ENCODE results near the gene CSHL1. TPM values are rescaled to one million over a fixed set of nuclear protein-coding genes. Genes with fewer than 3 reads are reported as not detected.

CSHL1 gene
- total RNA-seq, 2 donors from 2014 or later = 0.61 TPM; not detected in 1

GRCh38 chr17:63945784-63946439, 34.9 kb upstream of the CSHL1 start:
- ATAC-seq (replicated peaks) = no peak
- Mint-ChIP-seq H3K27me3 (no peaks in the 10 kb centered on the region), H3K9me3 (no peaks in the 10 kb centered on the region), H3K27ac (no peak overlapping the region), H3K4me3 (peak overlapping the region; percentile 75), H3K4me1 (peaks cover 7% of the 10 kb centered on the region), H3K36me3 (ENCODE audit: low read depth) (no peaks in the 10 kb centered on the region)

- Mint-ChIP-seq H3K27me3 (no peaks in the 10 kb centered on the region), H3K9me3 (no peaks in the 10 kb centered on the region), H3K27ac (no peak overlapping the region), H3K4me3 (no peak overlapping the region), H3K4me1 (peaks cover 7% of the 10 kb centered on the region), H3K36me3 (ENCODE audit: low read depth) (no peaks in the 10 kb centered on the region)
- no peak for ATAC-seq (replicated peaks)
Observed at GRCh38 chr17:63944736-63945499, 33.9 kb upstream of the CSHL1 start.

- Mint-ChIP-seq H3K4me3 (no peak overlapping the region), H3K36me3 (ENCODE audit: low read depth) (no peaks in the 10 kb centered on the region), H3K27ac (no peak overlapping the region), H3K9me3 (no peaks in the 10 kb centered on the region), H3K27me3 (no peaks in the 10 kb centered on the region), H3K4me1 (peaks cover 7% of the 10 kb centered on the region)
- ATAC-seq (replicated peaks) = no peak
Observed at GRCh38 chr17:63943745-63944144, 32.7 kb upstream of the CSHL1 start.

GRCh38 chr17:63942309-63942985, 31.4 kb upstream of the CSHL1 start:
- peak overlapping the region; percentile 46 for H3K27ac Mint-ChIP-seq
- ATAC-seq (replicated peaks) = no peak
- H3K27me3 Mint-ChIP-seq = no peaks in the 10 kb centered on the region
- H3K4me1 Mint-ChIP-seq = peaks cover 7% of the 10 kb centered on the region
- no peak overlapping the region for H3K4me3 Mint-ChIP-seq
- no peaks in the 10 kb centered on the region for H3K9me3 Mint-ChIP-seq
- H3K36me3 Mint-ChIP-seq (ENCODE audit: low read depth) = no peaks in the 10 kb centered on the region

GRCh38 chr17:63941751-63942150, 30.7 kb upstream of the CSHL1 start:
- peaks cover 6% of the 10 kb centered on the region for H3K4me1 Mint-ChIP-seq
- no peak overlapping the region for H3K27ac Mint-ChIP-seq
- no peak for ATAC-seq (replicated peaks)
- H3K4me3 Mint-ChIP-seq = no peak overlapping the region
- H3K36me3 Mint-ChIP-seq (ENCODE audit: low read depth) = no peaks in the 10 kb centered on the region
- no peaks in the 10 kb centered on the region for H3K9me3 Mint-ChIP-seq
- no peaks in the 10 kb centered on the region for H3K27me3 Mint-ChIP-seq

- Mint-ChIP-seq H3K36me3 (ENCODE audit: low read depth) (no peaks in the 10 kb centered on the region), H3K4me1 (peaks cover under 1% of the 10 kb centered on the region), H3K4me3 (no peak overlapping the region), H3K27me3 (no peaks in the 10 kb centered on the region), H3K9me3 (no peaks in the 10 kb centered on the region), H3K27ac (no peak overlapping the region)
- no peak for ATAC-seq (replicated peaks)
Observed at GRCh38 chr17:63941162-63941561, 30.1 kb upstream of the CSHL1 start.

- no peaks in the 10 kb centered on the region for H3K4me1 Mint-ChIP-seq
- no peak overlapping the region for H3K4me3 Mint-ChIP-seq
- H3K27me3 Mint-ChIP-seq = no peaks in the 10 kb centered on the region
- no peaks in the 10 kb centered on the region for H3K9me3 Mint-ChIP-seq
- no peak for ATAC-seq (replicated peaks)
- no peaks in the 10 kb centered on the region for H3K36me3 Mint-ChIP-seq (ENCODE audit: low read depth)
- H3K27ac Mint-ChIP-seq = no peak overlapping the region
Observed at GRCh38 chr17:63940584-63940983, 29.5 kb upstream of the CSHL1 start.

- H3K4me3 Mint-ChIP-seq = no peak overlapping the region
- ATAC-seq (replicated peaks) = no peak
- no peaks in the 10 kb centered on the region for H3K9me3 Mint-ChIP-seq
- no peaks in the 10 kb centered on the region for H3K4me1 Mint-ChIP-seq
- H3K36me3 Mint-ChIP-seq (ENCODE audit: low read depth) = no peaks in the 10 kb centered on the region
- H3K27me3 Mint-ChIP-seq = no peaks in the 10 kb centered on the region
- no peak overlapping the region for H3K27ac Mint-ChIP-seq
Observed at GRCh38 chr17:63939884-63940283, 28.8 kb upstream of the CSHL1 start.

- Mint-ChIP-seq H3K27ac (no peak overlapping the region), H3K4me1 (no peaks in the 10 kb centered on the region), H3K4me3 (no peak overlapping the region), H3K36me3 (ENCODE audit: low read depth) (no peaks in the 10 kb centered on the region), H3K27me3 (no peaks in the 10 kb centered on the region), H3K9me3 (no peaks in the 10 kb centered on the region)
- no peak for ATAC-seq (replicated peaks)
Observed at GRCh38 chr17:63939401-63939800, 28.3 kb upstream of the CSHL1 start.

- ATAC-seq (replicated peaks) = no peak
- Mint-ChIP-seq H3K4me1 (no peaks in the 10 kb centered on the region), H3K27me3 (no peaks in the 10 kb centered on the region), H3K9me3 (no peaks in the 10 kb centered on the region), H3K27ac (no peak overlapping the region), H3K4me3 (no peak overlapping the region), H3K36me3 (ENCODE audit: low read depth) (no peaks in the 10 kb centered on the region)
Observed at GRCh38 chr17:63937920-63938319, 26.9 kb upstream of the CSHL1 start.

- no peak for ATAC-seq (replicated peaks)
- Mint-ChIP-seq H3K27ac (no peak overlapping the region), H3K4me1 (no peaks in the 10 kb centered on the region), H3K27me3 (no peaks in the 10 kb centered on the region), H3K36me3 (ENCODE audit: low read depth) (no peaks in the 10 kb centered on the region), H3K9me3 (no peaks in the 10 kb centered on the region), H3K4me3 (no peak overlapping the region)
Observed at GRCh38 chr17:63937319-63937718, 26.3 kb upstream of the CSHL1 start.

- no peak overlapping the region for H3K4me3 Mint-ChIP-seq
- no peak for ATAC-seq (replicated peaks)
- H3K27me3 Mint-ChIP-seq = no peaks in the 10 kb centered on the region
- no peaks in the 10 kb centered on the region for H3K9me3 Mint-ChIP-seq
- peaks cover 5% of the 10 kb centered on the region for H3K4me1 Mint-ChIP-seq
- H3K27ac Mint-ChIP-seq = no peak overlapping the region
- no peaks in the 10 kb centered on the region for H3K36me3 Mint-ChIP-seq (ENCODE audit: low read depth)
Observed at GRCh38 chr17:63934183-63935112, 23.4 kb upstream of the CSHL1 start.

GRCh38 chr17:63933598-63933997, 22.5 kb upstream of the CSHL1 start:
- H3K27ac Mint-ChIP-seq = no peak overlapping the region
- no peak for ATAC-seq (replicated peaks)
- H3K27me3 Mint-ChIP-seq = no peaks in the 10 kb centered on the region
- H3K9me3 Mint-ChIP-seq = no peaks in the 10 kb centered on the region
- peaks cover 5% of the 10 kb centered on the region for H3K4me1 Mint-ChIP-seq
- no peaks in the 10 kb centered on the region for H3K36me3 Mint-ChIP-seq (ENCODE audit: low read depth)
- H3K4me3 Mint-ChIP-seq = peak overlapping the region; percentile 93

GRCh38 chr17:63932721-63933120, 21.7 kb upstream of the CSHL1 start:
- Mint-ChIP-seq H3K36me3 (ENCODE audit: low read depth) (no peaks in the 10 kb centered on the region), H3K4me1 (peaks cover 5% of the 10 kb centered on the region), H3K4me3 (peak overlapping the region; percentile 93), H3K9me3 (no peaks in the 10 kb centered on the region), H3K27ac (peak overlapping the region; percentile 93), H3K27me3 (no peaks in the 10 kb centered on the region)
- ATAC-seq (replicated peaks) = no peak
